Pancreas (tissue), 10 donors: ENCODE measurements around the gene ADCK2. TPM values are rescaled to one million over a fixed set of nuclear protein-coding genes. Genes with fewer than 3 reads are reported as not detected.

ENCODE experiments used
- ATAC-seq, 4 donors: fragments of 200-7000 bp; cut with Tn5 transposase; one replicate each; pipeline versions ENCODE4 v1.8.0 to v1.9.1; 2020; ENCODE audit warnings: mild to moderate bottlenecking in 4 of 4, moderate library complexity in 4 of 4
- DNase-seq, 6 donors: peaks; one replicate each; pipeline ENCODE4 v3.0.0-alpha.2; 2020
- FAIRE-seq: peaks from 2 replicates; lab custom pipeline; 2012; peaks lifted over from hg19 to GRCh38; lab: Jason Lieb, UNC
- H3K27ac ChIP-seq, 4 donors: fragments of 200-600 bp; sonication (generic); 1 replicate in 3 of 4; 2 replicates in 1 of 4; pipeline versions ENCODE4 v1.5.0 to v1.8.0; 2020
- H3K27me3 ChIP-seq, 4 donors: fragments of 200-600 bp; one replicate each; pipeline ENCODE4 v1.8.0; 2021
- H3K36me3 ChIP-seq, 3 donors: fragments of 200-600 bp; sonication (generic) in 1 of 3; one replicate each; pipeline versions ENCODE4 v1.5.0 to v1.8.0; 2020 to 2021
- H3K4me1 ChIP-seq, 3 donors: fragments of 200-600 bp; one replicate each; pipeline ENCODE4 v1.8.0; 2021
- H3K4me3 ChIP-seq, 4 donors: fragments of 200-600 bp; sonication (generic) in 2 of 4; one replicate each; pipeline versions ENCODE4 v1.5.0 to v1.8.0; 2020 to 2021
- H3K9me3 ChIP-seq, 4 donors: fragments of 200-600 bp; one replicate each; pipeline ENCODE4 v1.8.0; 2021
- CTCF ChIP-seq, 4 donors: fragments of 200-600 bp; sonication (generic) in 3 of 4; IDR thresholded peaks; one replicate each; pipeline versions ENCODE4 v1.5.0 to v1.8.0; 2021; ENCODE audit warnings: antibody characterized with exemption in 4 of 4
- WGBS, 2 donors: extraction: QIAGEN DNeasy Blood & Tissue Kit; methylation state at CpG; one replicate each; pipeline ENCODE4 v1.1.7; 2013; 5-methylcytosine and 5-hydroxymethylcytosine counted together
- intact Hi-C, 3 donors: fragments of 100-400 bp; cut with DNase I; formaldehyde crosslinking; loops; one replicate each; pipeline versions ENCODE4 v1.11.1 to v1.14.2; 2022
- polyA plus RNA-seq, 2 donors: library from polyadenylated mRNA; stranded (reverse); fragments of 200-250 nt; gene quantifications; one replicate each; pipeline ENCODE4 v1.2.3, GENCODE V29; 2013
- total RNA-seq, 6 donors: library from RNA; stranded (reverse); fragmentation: NEBNext Ultra II Directional in 4 of 6; extraction: Animal tissue kit (Norgen Biotek cat#: 25700) in 4 of 6; gene quantifications; one replicate each; pipeline versions ENCODE4 v1.2.1 to v1.2.4, GENCODE V29; 2021 to 2023
- donor health status: healthy with polysubstance abuse.
- donor health status: DM: no; HTN: no; CAD: no; lungs with moderate emphysema.
- donor health status: DM: no; HTN: no; CAD: no.
- donor health status: control.
- donor health status: control.
- donor health status: Bipolar disorder and iron deficiency.
- donor health status: DM: yes; HTN: yes; CAD: no.
- donor health status: DM: no; HTN: no; CAD: no.
- donor health status: DM: no; HTN: no; CAD: no.
- donor health status: DM: yes; HTN: yes; CAD: no.

ADCK2 gene
- total and polyA plus RNA-seq, 8 donors: 6.5 to 13.3 (median 8.4) TPM

DNA sequence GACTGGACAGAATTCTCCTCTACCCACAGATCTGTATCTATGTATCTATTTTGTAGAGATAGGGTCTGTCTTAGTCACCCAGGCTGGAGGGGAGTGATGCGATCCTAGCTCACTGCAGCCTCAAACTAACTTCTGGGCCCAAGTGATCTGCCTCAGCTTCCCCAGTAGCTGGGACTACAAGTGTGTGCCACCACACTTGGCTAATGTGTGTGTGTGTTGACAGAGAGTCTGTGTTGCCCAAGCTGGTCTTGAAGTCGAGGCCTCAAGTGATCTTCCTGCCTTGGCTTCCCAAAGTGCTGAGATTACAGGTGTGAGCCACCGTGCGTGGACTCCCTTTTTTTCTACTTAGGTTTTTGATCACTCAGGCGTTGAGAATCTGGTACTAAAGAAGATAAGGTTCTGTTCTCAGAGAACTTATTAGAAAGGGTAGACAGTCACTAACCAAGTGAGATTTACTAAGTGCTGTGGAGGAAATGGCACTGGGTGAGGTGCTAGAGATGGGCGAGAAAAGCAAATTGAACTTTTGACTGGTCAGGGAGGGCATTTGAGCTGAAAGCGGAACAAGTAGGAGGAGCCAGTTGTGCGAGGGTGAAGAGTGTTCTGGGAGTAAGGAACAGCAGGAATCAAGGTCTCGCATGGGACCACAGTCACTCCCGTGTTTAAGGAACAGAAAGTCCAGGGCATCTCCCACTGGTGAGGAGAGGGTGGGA is 41.7 kb downstream of the ADCK2 start:
- Histone ChIP-seq H3K4me1 (no peaks in the 10 kb centered on the region), H3K27ac (no peak overlapping the region), H3K9me3 (no peaks in the 10 kb centered on the region), H3K4me3 (no peak overlapping the region), H3K36me3 (no peaks in the 10 kb centered on the region), H3K27me3 (no peaks in the 10 kb centered on the region)
- no peak for ATAC-seq
- TF ChIP-seq CTCF (IDR thresholded peaks at IDR 0.05): no peak
- DNase-seq: no peak
- FAIRE-seq: no peak
- 95 to 98% methylated on average over 10 of the region's 10 CpGs for WGBS, 2 donors
- intact Hi-C loops: no loop called here

DNA sequence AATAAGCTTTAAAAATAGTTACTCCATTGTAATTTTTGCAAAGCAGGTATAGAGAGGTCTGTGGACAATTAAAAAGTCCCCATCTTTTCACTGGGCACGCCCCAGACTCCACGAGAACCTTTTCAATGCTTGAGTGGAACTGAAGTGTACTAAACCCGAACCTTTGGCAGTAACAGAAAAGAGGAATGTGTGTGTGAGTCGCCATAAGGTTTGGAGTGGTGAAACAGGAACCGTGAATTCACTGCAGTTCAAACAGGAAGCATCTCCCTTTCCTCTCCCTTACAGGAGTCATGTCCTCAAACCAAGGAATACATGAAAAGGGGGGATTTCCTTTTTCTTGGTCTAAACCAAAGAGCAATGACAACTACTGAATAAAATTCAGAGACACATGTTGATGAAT is 47.0 kb downstream of the ADCK2 start:
- no peak overlapping the region for H3K4me3 ChIP-seq
- no peak for ATAC-seq
- no peak for FAIRE-seq

GRCh38 chr7:140722254-140722653 is 49.5 kb downstream of the ADCK2 start:
- Histone ChIP-seq H3K27ac (no peak overlapping the region), H3K4me1 (no peaks in the 10 kb centered on the region), H3K9me3 (no peaks in the 10 kb centered on the region), H3K27me3 (no peaks in the 10 kb centered on the region), H3K36me3 (peaks cover 0 to 8% (median 0%) of the 10 kb centered on the region in 3 donors), H3K4me3 (no peak overlapping the region)
- FAIRE-seq: no peak
- no peak for TF ChIP-seq CTCF (IDR thresholded peaks at IDR 0.05)
- intact Hi-C loops: no loop called here
- ATAC-seq: peak in 1 of 4 donors; percentile 27
- WGBS, 2 donors: 93 to 94% methylated on average over 1 of the region's 1 CpG
- no peak for DNase-seq

More for the DNA sequence above, 47.0 kb downstream of the ADCK2 start:
- no peaks in the 10 kb centered on the region for H3K9me3 ChIP-seq
- H3K27ac ChIP-seq: no peak overlapping the region
- no peaks in the 10 kb centered on the region for H3K4me1 ChIP-seq
- H3K27me3 ChIP-seq: no peaks in the 10 kb centered on the region
- no peak for TF ChIP-seq CTCF (IDR thresholded peaks at IDR 0.05)
- no peak for DNase-seq
- H3K36me3 ChIP-seq: peaks cover 0 to 4% (median 0%) of the 10 kb centered on the region in 3 donors
- WGBS, 2 donors: 81 to 88% methylated on average over 5 of the region's 5 CpGs
- intact Hi-C loops: no loop called here

GRCh38 chr7:140723006-140723405 is 50.3 kb downstream of the ADCK2 start:
- intact Hi-C loops: no loop called here
- Histone ChIP-seq H3K4me1 (no peaks in the 10 kb centered on the region), H3K9me3 (no peaks in the 10 kb centered on the region), H3K27ac (no peak overlapping the region), H3K27me3 (no peaks in the 10 kb centered on the region), H3K36me3 (peaks cover 0 to 8% (median 0%) of the 10 kb centered on the region in 3 donors), H3K4me3 (no peak overlapping the region)
- no peak for TF ChIP-seq CTCF (IDR thresholded peaks at IDR 0.05)
- DNase-seq (no peak), ATAC-seq (no peak), FAIRE-seq (no peak)
- WGBS, 2 donors: 95 to 96% methylated on average over 6 of the region's 6 CpGs

- no peaks in the 10 kb centered on the region for H3K9me3 ChIP-seq
- peaks cover 0 to 8% (median 0%) of the 10 kb centered on the region in 3 donors for H3K36me3 ChIP-seq
- H3K4me1 ChIP-seq: no peaks in the 10 kb centered on the region
- no peak overlapping the region for H3K27ac ChIP-seq
- FAIRE-seq (no peak), ATAC-seq (no peak), DNase-seq (no peak)
- 82 to 89% methylated on average over 3 of the region's 3 CpGs for WGBS, 2 donors
- no peaks in the 10 kb centered on the region for H3K27me3 ChIP-seq
- intact Hi-C loops: no loop called here
- no peak for TF ChIP-seq CTCF (IDR thresholded peaks at IDR 0.05)
- no peak overlapping the region for H3K4me3 ChIP-seq
These were observed 50.8 kb downstream of the ADCK2 start for GRCh38 chr7:140723574-140723973.
